ENCODE results near the gene NEK9.
A peak's percentile ranks its signal among the peaks of the same experiment; 100 is the strongest.
"Not testable (repeated sequence)": the region's sequence is repeated elsewhere in the genome, so short reads cannot be mapped to it uniquely, and the experiment has no call there.

NEK9 gene

DNA sequence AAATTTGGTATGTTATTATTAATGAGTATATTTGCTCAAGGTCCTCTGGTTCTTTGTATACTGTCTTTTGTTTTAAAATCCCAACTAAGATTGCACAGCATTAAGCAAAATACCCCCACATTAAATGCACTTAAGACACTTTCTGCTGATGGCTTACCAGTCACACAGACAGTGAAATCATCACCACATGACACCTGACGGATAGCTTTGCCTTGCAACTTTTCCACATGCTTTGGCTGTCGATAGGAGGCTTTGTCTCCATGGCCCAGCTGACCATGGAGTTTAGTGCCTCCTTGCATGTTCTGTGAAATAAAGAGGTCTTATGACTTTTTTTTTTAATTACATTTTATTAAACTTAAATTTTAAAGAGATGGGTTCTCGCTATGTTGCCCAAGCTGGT is 19.7 kb downstream of the NEK9 start:
- DNase-seq (ENCODE audit: low spot score) = no peak

DNA sequence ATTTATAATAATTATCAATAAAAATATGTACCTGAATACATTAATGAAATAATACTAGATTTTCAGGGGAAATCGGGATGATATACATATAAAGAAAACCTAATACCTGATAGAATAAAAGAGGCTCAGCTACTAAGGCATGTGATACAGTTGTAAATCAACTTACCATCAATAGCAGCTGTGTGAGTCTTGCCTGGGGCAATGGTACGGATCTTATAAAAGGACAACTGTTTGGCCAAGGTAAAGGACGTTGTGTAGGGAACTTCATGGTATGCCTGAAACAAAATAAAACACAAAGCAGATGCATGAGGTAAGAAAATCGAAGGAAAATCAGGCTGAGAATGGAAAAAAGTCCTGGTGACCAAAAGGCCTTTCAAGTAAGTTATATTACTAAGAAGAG is 25.4 kb downstream of the NEK9 start:
- DNase-seq (ENCODE audit: low spot score) = no peak

DNA sequence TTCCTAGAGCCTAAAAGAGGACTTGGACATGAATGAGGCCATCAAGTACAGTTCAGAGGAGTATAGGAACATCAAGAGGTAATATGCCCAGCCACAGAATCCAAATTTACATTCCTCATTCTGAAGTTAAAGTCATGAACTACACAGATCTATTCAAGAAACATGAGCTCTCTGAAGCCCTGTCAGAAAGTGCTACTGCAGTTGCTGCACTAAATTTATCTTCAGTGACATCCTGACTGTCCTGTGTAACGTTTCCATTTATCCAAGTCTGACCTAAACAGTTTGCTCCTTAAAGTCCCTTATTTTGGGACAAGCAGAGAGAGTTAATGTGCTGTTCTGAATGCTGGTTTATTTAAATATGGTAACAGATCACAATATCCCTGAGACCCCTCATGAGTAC is 28.2 kb downstream of the NEK9 start:
- no peak for DNase-seq (ENCODE audit: low spot score)

DNA sequence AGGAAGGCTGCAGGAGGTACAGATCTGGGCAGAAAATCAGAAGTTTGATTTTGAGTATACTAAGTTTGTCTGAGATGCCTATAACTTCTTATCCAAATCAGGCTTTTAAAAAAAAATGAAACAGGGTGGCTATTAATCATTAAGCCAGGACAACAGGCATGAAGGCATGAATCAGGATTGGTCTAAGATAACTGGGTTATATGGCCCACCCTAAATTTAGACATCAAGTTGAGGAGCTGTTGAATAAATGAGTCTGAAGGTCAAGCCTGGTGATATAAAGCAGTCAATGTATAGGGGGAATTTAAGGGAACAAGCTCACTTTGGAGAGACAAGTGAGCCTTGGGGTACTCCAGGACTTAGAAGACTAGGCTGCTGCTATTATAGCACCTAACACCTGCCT is 28.6 kb downstream of the NEK9 start:
- no peak for DNase-seq (ENCODE audit: low spot score)

DNA sequence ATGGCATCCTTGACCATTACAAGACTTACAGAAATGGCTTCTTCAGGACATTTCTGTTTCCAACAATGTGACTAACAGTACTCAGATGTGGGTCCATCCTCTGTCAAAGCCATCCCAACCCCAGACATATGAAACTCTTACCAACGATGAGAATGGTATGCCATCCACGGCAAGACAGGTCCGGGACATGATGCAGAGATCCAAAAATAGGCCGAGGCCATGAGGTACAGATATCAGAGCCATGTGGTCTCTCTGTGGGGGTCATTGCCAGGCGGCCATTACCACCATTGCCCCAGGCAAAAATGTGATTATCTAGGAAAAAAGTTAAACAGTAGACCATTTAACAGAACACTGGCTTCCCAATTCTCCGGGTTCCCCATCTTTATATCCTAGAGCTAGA is 29.9 kb downstream of the NEK9 start:
- no peak for DNase-seq (ENCODE audit: low spot score)

DNA sequence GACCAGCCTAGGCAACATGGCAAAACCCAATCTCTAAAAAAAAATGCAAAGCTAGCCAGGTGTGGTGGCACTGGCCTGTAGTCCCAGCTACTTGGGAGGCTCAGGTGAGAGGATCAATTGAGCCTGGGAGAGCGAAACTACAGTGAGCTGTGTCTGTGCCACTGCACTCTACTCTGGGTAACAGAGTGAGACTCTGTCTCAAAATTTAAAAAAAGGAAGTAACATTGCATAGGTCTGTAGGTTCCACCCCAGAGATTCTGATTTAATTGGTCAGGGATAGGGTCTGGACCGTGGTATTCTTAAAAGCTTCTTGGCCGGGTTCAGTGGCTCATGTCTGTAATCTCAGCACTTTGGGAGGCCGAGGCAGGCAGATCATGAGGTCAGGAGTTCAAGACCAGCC is 31.2 kb downstream of the NEK9 start:
- no peak for DNase-seq (ENCODE audit: low spot score)

DNA sequence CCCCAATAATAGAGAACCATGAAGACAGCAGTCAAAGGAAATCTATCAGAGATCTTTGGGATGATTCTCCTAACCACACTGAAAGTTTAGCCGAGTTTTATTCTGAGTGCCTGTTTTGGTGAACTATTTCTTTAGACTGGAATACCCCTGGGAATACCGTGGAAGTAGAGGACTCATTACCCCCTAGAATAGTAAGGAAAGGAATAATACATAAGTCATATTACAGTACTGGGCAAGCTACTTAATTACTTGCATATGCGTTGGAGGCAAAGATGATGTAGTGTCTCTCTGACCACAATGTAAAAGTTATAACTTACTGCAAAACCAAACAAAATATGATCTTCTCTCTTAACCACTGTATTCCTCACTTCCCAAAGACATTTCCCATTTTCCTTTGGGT is 32.0 kb downstream of the NEK9 start:
- DNase-seq (ENCODE audit: low spot score) = no peak

DNA sequence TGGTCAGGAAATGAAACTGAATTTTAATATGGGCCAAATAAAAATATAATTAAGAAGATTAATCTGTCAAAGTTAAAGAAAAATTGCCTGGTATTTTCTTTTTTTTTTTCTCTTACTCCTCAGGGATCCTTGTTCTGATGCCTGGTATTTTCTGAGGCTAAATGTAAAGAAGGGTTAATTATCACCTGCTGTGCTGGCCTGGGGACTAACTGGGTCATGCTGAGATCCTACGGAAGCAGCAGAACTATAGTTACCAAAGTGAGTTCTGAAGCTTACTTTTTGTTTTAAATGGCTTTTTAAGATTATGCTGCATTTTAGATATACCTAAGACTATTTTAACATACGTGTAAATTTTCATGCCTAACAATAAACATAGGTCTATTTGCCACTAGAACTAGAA is 34.1 kb downstream of the NEK9 start:
- no peak for DNase-seq (ENCODE audit: low spot score)

DNA sequence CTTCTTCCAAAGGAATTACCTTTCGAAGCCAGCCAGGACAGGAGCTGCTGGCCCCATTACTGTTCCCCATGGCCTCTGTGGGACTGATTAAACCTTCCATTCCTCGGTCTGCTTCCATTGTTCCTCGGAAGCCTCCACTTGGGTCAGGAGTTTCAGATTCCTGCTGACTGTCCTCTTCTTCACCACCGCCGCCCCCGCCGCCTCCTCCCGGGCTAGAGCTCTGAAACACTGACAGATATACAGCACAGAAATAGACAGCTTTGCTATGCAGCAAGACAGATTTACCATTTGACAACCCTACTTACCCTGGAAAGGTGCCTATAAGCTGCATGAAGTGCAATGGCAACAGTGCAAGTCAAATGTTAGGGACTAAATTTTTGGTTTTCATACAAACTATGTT is 35.6 kb downstream of the NEK9 start:
- no peak for DNase-seq (ENCODE audit: low spot score)

DNA sequence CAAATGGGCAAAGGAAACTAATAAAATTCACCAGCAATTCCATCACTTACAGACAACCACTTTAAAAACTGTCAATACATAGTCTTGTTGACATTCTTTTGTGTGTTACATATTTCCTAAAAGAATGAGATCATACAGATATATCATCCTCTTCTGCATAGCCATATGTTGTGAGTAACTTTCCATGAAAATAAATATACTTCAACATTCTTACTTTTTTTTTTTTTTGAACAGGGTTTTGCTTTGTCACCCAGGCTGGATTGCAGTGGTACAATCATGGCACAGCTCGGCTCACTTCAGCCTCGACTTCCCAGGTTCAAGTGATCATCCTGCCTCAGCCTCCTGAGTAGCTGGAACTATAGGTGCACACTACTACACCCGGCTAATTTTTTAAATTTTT is 36.5 kb downstream of the NEK9 start:
- no peak for DNase-seq (ENCODE audit: low spot score)

DNA sequence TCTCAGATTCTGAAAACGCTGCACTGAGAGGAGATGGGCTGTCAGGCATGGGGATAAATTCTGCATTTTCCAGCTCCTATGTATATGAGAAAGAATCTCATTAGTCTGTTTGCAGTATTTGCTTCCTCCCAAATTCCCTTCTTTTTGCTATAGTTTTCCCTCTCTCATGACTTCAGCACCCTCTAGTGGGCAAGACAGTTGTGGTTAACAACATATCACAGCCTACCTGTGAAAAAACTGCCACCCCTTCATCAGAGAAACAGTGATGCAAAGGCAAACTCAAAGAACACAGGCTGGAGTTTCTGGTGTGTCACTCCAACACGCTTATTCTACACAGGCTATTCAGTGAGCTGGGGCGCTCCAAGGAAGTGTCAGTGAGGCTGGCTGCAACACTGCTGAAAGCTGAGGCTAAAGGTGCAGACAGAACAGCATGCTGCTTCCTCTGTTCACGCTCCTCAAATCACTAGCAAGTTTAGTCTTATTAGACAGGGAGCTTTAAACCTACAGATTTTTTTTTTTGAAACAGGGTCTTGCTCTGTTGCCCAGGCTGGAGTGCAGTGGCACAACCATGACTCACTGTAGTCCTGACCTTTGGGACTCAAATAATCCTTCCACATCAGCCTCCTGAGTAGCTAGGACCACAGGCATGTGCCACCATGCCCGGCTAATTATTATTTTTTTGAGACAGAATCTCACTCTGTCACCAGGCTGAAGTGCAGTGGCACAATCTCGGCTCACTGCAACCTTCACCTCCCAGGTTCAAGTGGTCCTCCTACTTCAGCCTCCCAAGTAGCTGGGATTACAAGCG is 38.1 kb downstream of the NEK9 start:
- DNase-seq (ENCODE audit: low spot score) = peak; percentile 57

DNA sequence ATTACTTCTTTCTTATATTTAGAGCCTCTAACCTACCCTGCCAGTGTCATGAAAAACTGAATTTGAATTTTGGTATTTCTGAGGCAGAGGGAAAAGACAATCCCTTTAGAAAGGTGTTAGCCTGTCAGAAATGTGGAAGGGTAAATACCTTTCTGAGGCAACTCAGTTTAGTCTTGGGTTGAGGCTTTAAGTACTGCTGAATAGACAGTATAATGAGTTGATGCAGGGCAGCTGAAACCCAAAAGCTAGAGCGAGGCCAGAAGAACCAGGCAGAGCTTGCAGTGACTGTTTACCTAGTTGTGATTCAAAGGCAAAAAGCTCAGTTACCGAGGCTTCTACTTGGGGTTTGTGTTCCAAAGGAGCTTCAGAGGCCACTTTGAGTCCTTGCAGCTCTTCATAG is 38.7 kb downstream of the NEK9 start:
- no peak for DNase-seq (ENCODE audit: low spot score)

DNA sequence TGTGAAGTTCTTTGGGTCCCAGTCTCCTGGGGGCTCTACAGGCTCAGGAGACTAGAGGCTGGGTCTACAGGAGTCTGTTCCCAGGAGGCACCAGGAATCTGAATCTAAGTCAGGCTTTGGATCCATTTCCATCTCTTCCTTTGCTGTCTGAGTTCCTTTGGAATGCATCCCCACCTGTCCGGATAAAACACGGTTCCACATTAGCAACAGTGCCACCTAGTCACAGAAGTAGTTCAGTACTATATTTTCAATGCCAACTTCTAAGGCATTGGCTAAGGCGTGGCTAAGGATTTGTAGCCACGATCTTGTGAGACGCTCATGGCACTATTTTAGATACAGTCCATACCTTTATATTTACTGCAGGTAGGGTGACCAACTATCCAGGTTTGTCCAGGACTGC is 42.3 kb downstream of the NEK9 start:
- no peak for DNase-seq (ENCODE audit: low spot score)

DNA sequence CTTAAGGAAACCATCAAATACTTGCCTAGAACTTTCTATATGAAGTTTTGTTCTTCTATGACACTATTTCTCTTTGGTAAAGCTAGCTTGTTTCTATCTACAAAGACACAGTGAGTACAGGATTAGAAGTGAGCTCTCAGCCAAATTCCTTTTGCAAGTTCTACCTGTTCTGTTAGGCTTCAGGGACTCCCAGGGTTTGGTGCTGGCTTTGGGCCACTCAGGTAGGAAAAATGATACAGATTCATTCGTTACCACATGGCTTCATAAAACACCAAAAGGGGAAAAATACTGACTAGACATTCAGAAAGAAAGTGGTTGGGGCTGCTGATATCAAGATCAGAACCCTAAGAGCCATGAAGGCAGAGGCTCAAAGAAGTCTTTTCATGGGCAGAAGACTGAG is 43.6 kb downstream of the NEK9 start:
- no peak for DNase-seq (ENCODE audit: low spot score)

DNA sequence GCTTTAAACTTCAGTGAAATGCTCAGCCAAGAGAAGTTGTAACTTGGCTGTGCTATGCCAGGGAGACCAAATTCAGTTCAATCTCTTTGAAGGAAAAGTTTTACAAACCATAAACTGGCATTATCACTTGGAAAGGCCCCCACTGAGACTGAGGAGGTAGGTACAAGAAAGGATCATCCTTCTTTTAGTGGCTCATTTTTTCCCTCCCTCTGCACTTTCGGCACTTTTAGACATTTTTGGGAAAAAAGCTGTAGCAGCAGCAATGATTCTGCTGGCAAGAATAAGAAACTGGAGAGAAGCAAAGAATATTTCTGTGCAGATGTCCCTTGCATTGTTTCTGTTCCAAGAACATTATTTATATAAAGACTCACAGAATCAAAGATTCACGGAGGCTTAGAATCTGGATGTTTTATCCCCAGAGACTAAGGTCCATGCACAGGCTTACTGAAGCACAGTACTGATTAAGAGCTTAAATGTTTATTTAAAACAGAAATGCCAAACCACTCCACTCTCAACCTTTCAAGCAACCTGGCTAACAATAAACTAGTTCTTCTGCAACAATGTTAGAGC is 45.1 kb downstream of the NEK9 start:
- DNase-seq (ENCODE audit: low spot score) = no peak

DNA sequence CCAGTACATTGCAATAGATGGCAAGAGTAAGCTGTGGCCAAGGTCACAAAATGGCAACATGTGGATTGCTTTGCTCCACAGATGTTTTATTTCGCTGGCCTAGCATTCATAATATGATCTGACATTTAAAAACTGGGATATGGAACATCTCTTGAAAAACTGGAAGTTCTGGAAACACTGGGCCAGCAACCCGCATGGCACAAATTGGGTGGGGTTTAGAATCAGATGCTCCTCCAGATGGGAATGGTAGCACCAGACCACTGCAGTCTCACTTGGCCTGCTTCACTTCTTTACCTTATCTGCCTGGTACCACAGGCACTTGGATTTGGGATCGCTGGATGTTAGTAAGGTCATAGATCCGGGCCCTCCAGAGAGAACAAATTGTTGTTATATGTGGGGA is 47.3 kb downstream of the NEK9 start:
- DNase-seq (ENCODE audit: low spot score) = no peak

DNA sequence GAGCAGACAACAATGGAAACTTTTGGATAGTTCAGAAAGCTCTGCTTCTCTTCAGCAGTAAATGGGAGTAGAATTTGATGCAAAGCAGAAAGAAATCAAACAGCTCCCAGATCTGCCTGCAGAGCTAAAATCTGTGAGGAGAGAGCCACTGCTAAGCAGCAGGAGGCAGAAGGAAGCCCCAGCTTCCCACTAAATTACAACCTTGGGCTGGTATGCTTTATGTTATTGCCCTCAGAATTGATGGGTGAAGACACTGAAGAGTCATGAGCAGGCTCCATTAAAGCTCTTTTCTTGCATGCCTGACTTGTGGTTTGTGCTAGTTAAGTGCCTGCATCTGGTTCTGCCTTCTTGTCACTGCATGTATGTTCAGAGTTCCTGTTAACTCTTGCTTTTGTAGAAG is 49.1 kb downstream of the NEK9 start:
- DNase-seq (ENCODE audit: low spot score) = no peak

DNA sequence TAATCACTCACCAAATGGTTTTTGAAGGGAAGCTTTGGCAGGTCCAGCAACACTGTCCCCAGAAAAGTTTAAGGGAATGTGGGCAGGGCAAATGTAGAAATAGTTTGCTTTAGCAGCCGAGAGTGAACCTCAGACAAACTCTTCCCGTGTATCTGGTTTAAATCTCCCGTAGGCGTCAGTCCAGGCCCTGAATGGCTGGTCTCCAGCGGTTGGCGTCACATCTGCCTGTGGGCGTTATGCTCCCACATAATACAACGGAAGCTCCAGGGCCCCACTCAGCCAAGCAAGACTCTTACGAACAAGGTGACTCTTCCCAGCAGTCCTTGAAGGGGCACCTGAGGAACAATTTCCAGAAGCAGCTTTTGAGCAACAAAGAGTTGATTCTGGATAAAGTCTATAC is 56.5 kb downstream of the NEK9 start:
- no peak for DNase-seq (ENCODE audit: low spot score)

DNA sequence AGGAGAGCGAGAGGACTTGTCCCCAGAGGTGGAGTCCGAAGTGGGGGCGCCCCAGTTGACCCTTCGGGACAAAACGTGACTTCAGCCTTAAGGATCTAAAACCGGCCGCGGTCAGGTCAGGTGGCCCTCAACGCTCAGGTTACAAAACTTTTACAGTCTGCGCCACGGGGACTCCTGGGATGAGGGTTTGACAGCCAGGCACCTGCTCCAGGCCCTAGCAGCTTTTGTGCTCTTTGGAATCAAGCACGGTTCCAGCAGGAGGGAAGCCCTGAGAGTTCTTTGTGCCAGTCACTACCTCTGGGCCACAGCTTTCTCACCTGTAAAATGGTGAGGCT is 57.1 kb downstream of the NEK9 start:
- no peak for DNase-seq (ENCODE audit: low spot score)

DNA sequence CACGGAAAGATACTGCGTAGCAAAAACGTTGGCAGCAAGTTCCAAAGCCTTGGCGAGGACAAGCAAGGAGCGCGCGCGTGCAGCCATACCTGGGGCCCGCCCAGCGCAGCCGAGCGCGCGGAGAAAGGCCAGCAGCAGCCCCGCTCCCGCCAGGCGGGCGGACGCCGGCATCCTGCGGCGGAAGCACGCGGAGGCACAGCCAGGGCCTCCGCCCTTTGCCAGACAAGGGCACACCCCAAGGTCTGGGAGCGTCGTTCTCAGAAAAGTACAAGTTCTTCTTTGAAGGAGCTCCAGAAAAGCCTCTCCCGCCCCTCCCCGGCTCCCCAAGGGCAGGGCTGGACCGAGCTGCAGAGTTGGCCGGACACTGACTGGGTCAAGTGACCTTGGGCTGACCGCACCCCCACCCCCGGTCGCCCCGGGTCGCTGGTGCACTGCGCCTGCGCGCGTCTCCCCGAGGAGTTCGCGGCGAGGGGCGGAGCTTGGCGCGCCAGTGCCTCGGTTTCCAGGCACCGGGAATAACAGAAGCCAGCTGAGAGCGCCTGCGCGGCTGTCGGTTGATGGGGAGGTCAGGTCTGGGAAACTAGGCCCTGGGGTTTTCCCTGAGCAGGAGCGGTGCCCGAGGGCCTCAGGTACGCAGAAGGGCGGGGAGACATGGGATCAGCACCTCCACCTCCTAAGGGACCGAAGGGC is 57.6 kb downstream of the NEK9 start, which contains the start of gene ZC2HC1C:
ZC2HC1C (plus strand) TSS at position 521 of the 690 bp plus-strand sequence. CDS start 933 bp downstream, outside the sequence.
- DNase-seq (ENCODE audit: low spot score) = peak; percentile 94

DNA sequence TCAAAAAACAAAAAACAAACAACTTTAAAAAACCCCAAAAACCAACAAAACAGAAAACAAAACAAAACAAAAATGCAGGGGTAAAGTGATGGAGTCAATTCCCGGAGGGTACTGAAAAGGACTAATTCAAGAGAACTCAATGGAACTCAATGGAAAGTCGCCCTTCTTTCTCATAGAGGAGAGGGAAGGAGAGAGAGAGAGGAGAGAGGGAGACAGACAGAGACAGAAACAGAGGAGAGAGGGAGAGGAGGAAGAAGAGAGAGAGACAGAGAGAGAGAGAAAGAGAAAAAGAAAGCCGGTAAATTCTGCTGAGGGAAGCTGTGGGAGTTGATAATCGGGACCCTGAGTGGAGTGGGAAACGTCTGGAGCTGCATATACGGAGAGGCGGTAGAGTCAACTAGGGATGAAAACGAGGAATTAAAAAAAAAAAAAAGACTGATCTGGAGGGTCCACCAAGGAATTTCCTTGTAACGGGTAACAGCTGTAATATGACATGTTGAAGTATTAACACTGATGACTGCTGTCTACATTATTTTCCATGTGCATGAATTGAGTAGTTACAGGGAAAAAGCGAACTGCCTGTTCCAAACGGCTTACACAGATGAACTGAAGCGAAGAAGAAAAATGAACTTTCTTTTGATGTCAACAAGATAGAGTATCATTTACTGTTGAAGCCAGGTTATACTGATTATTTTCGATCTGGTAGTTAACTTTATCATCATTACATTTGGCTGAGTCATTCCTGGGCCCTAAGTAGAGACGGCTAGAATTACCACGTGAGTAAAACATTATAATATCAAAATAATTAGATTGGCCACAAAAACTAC is 58.3 kb downstream of the NEK9 start:
- no peak for DNase-seq (ENCODE audit: low spot score)

DNA sequence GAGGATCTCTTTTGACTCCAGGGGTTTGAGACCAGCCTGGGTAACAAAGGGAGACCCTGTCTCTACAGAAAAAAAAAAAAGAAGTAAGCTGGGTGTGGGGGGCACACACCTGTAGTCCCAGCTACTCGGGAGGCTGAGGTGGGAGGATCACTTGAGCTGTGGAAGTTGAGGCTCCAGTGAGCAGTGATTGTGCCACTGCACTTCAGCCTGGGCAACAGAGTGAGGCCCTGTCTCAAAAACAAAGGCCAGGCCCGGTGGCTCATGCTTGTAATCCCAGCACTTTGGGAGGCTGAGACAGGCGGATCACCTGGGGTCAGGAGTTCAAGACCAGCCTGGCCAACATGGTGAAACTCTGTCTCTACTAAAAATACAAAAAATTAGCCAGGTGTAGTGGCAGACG is 59.1 kb downstream of the NEK9 start:
- not testable (repeated sequence) for DNase-seq (ENCODE audit: low spot score)

DNA sequence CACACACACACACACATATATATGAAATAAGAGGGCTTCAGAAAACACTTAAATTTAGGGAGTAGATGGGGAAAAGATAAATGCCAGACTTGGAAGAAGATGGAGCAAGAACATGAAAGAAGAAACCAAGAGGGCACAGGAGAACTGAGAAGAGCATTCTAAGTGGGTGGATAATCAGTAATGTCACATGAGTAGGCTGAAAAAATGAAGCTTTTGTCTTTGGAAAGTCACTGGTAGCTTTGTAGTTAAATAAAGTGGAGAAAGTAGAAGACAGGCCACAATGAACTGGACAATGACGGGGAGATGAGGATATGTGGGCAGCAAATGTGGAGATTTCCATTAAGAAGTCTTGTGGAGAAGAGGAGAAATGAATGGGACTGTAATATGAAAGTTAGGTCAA is 59.6 kb downstream of the NEK9 start:
- DNase-seq (ENCODE audit: low spot score) = no peak

Measured in globus pallidus (tissue), 1 donor.